VCaP (cell line): Measurements from ENCODE around the gene SPATA24.

Source experiments
- H3K27ac ChIP-seq: fragments of 450-650 bp; 2 replicates; pipeline ENCODE4 v1.5.1; 2017
- CTCF ChIP-seq: fragments of 450-650 bp; conservative IDR thresholded peaks from 2 replicates; pipeline ENCODE4 v1.5.1; 2017; ENCODE audit warnings: mild to moderate bottlenecking, moderate library complexity

Gene SPATA24

GRCh38 chr5:139392678-139393496 lies 11.0 kb downstream of the SPATA24 start:
- peak; percentile 85 for TF ChIP-seq CTCF
- H3K27ac ChIP-seq, result peak overlapping the region; percentile 61

GRCh38 chr5:139392324-139392677 lies 11.6 kb downstream of the SPATA24 start:
- no peak for TF ChIP-seq CTCF
- peak overlapping the region; percentile 61 for H3K27ac ChIP-seq

- TF ChIP-seq CTCF, result no peak
- H3K27ac ChIP-seq, result peak overlapping the region; percentile 61
Measured at GRCh38 chr5:139391570-139392323, 12.1 kb downstream of the SPATA24 start.

GRCh38 chr5:139390639-139391569 lies 13.0 kb downstream of the SPATA24 start:
- no peak for TF ChIP-seq CTCF
- H3K27ac ChIP-seq, result peak overlapping the region; percentile 61; the same call in 1 of the 2 replicates

GRCh38 chr5:139389701-139390638 lies 13.9 kb downstream of the SPATA24 start, which contains the start of gene MZB1:
Gene MZB1 (minus strand): TSS chr5:139389913. CDS start chr5:139389856, 57 bp downstream.
- TF ChIP-seq CTCF, result no peak

GRCh38 chr5:139388198-139388821 lies 15.6 kb downstream of the SPATA24 start:
- H3K27ac ChIP-seq, result peak overlapping the region; percentile 85
- no peak for TF ChIP-seq CTCF

More at GRCh38 chr5:139389701-139390638, 13.9 kb downstream of the SPATA24 start, which contains the start of gene MZB1:
- H3K27ac ChIP-seq, result peak within 1 kb of the TSS; percentile 85
